PFSK-1 (cell line): ENCODE measurements around the gene SNX8.

ENCODE experiments used
- FOXP2 ChIP-seq: optimal IDR thresholded peaks from 2 replicates; pipeline ENCODE3; 2011; ENCODE audit warnings: borderline replicate concordance, control low read depth, inconsistent platforms; ENCODE audit not compliant: insufficient read depth; ENCODE audit errors: extremely low read length, extremely low read depth
- POLR2AphosphoS5 ChIP-seq: IDR thresholded peaks from 2 replicates; pipeline ENCODE4 v1.6.1; 2012; ENCODE audit warnings: low read depth, mild to moderate bottlenecking, control low read depth, low read length, moderate library complexity
- SIN3A ChIP-seq: IDR thresholded peaks from 2 replicates; pipeline ENCODE4 v1.6.1; 2012; ENCODE audit warnings: mild to moderate bottlenecking, low read length, moderate library complexity, borderline replicate concordance; ENCODE audit not compliant: insufficient read depth
- TAF1 ChIP-seq: IDR thresholded peaks from 2 replicates; pipeline ENCODE4 v1.6.1; 2012; ENCODE audit warnings: low read length, control low read depth, borderline replicate concordance; ENCODE audit not compliant: insufficient read depth
- TF ChIP-seq, protein P1 (sequence below), 2 experiments: IDR thresholded peaks; 2 replicates each; pipeline versions ENCODE4 v1.6.1 to v1.8.0; 2011 to 2012; ENCODE audit warnings: low read depth in 2 of 2, low read length in 2 of 2, control low read depth in 1 of 2, inconsistent platforms in 1 of 2, mild to moderate bottlenecking in 1 of 2, moderate library complexity in 1 of 2; ENCODE audit not compliant: insufficient read depth in 1 of 2

The SNX8 gene

DNA sequence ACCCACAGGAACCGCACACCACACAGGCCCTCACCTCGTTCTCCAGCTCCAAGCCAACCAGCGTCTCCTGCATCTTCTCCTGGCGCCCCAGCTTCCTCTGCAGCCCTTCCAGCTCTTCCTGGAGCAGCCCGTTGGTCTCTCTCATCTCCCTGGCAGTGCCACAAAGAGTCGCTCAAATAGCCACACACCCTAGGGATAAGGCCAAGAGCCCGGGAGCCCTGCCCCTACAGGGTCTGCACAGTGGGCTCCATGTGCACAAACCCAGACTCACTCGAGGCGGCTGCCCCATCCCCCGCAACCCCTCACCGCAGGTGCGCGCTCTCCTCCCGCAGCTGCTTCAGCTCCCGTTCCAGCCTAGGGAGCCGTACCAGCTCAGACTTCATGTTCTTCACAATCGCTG is 98.4 kb downstream of the SNX8 start:
- TF ChIP-seq, protein P1, sequence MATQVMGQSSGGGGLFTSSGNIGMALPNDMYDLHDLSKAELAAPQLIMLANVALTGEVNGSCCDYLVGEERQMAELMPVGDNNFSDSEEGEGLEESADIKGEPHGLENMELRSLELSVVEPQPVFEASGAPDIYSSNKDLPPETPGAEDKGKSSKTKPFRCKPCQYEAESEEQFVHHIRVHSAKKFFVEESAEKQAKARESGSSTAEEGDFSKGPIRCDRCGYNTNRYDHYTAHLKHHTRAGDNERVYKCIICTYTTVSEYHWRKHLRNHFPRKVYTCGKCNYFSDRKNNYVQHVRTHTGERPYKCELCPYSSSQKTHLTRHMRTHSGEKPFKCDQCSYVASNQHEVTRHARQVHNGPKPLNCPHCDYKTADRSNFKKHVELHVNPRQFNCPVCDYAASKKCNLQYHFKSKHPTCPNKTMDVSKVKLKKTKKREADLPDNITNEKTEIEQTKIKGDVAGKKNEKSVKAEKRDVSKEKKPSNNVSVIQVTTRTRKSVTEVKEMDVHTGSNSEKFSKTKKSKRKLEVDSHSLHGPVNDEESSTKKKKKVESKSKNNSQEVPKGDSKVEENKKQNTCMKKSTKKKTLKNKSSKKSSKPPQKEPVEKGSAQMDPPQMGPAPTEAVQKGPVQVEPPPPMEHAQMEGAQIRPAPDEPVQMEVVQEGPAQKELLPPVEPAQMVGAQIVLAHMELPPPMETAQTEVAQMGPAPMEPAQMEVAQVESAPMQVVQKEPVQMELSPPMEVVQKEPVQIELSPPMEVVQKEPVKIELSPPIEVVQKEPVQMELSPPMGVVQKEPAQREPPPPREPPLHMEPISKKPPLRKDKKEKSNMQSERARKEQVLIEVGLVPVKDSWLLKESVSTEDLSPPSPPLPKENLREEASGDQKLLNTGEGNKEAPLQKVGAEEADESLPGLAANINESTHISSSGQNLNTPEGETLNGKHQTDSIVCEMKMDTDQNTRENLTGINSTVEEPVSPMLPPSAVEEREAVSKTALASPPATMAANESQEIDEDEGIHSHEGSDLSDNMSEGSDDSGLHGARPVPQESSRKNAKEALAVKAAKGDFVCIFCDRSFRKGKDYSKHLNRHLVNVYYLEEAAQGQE (IDR thresholded peaks at IDR 0.05; ENCODE audit: insufficient read depth in 1 of 2, low read depth in 2 of 2, low read length in 2 of 2), result no peak
- TF ChIP-seq POLR2AphosphoS5 (no peak), FOXP2 (no peak), TAF1 (no peak), SIN3A (no peak)

DNA sequence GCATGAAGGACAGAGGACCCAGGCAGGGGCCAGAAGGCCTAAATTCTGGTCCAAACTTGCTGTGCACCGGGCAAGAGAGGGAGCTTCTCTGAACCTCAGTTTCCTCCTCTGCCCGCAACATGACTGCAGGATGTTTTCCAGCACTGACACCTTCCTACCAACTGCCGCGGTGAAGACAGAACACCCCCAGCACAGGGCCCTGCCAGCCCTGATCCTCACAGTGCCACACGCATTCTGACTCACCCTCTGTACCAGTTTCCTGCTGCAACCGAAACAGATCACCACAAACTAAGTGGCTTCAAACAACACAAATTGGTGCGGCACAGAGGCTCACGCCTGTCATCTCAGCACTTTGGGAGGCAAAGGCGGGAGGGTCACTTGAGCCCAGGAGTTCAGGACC is 99.6 kb downstream of the SNX8 start:
- TF ChIP-seq FOXP2, result no peak

DNA sequence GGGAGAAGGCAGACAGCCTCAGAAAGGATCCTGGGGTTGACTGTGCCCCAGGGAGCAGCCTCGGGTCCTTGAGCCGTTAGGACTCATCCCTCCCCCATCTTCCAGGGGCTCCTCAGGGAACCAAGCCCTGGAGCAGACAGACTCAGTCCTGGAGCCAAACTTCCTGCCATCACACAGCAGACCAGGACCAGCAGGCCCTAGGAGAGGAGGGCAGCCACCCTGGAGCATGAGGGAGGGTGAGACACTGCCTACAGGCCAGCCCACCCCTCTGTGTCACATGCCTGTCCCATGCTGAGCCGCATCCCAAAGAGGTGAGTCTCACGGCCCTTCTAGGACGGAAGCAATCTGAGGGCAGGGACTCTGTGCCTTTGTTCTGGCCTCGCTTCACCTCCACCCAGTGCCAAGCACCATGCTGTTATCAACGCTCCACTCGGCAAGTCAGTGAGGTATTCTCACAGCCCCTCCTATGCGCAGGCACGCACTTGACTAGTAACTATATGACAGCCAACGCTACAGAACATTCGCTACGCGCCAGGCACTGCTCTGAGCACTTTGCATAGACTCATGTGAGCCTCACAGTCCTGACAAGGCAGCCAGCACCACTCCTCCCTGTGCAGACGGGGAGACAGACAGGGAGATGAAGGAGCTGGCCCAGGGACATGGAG is 100.6 kb downstream of the SNX8 start:
- TF ChIP-seq, protein P1 (IDR thresholded peaks at IDR 0.05; ENCODE audit: insufficient read depth in 1 of 2, low read depth in 2 of 2, low read length in 2 of 2), result no peak
- TF ChIP-seq POLR2AphosphoS5 (no peak), SIN3A (no peak), FOXP2 (no peak), TAF1 (no peak)

DNA sequence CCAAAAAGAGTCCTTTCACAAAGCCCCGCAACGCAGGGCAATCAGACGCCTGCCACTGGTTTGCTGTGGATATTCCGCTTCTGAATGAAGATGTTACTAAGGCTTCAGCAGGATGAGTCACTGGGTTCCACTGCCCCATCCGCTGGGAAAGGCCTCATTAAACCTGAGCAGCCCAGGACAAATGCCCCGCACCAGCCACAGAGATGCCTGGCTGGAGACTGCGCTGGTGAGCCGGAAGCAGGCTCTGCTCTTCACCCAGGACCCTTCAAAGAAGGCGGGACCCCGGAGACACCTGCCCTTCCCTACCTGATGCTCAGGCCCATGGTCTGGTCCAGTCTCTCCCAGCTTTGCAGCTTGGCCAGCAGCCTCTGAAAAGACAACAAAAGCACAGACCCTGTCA is 101.3 kb downstream of the SNX8 start:
- TF ChIP-seq SIN3A (no peak), FOXP2 (no peak), TAF1 (no peak), POLR2AphosphoS5 (no peak)
- TF ChIP-seq, protein P1 (IDR thresholded peaks at IDR 0.05; ENCODE audit: insufficient read depth in 1 of 2, low read depth in 2 of 2, low read length in 2 of 2), result no peak

DNA sequence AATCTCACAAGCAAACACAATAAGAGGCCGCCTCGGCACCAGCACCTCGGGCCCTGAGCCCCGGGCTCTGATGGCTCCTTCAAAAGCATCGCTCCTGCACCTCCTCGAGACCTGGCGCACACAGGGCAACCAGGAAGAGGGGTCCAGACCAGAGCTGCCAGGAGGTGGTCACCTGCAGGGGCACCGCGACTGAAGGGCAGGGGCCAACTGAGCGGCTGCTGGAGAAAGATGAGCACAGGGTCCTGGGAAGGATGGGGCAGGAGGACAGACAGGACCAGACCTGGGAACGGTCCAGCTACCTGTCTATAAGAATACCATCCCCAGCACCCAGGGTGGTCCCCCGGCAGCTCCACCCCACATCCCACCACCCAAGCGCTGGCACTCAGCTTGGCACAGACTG is 102.3 kb downstream of the SNX8 start:
- TF ChIP-seq TAF1, result no peak

DNA sequence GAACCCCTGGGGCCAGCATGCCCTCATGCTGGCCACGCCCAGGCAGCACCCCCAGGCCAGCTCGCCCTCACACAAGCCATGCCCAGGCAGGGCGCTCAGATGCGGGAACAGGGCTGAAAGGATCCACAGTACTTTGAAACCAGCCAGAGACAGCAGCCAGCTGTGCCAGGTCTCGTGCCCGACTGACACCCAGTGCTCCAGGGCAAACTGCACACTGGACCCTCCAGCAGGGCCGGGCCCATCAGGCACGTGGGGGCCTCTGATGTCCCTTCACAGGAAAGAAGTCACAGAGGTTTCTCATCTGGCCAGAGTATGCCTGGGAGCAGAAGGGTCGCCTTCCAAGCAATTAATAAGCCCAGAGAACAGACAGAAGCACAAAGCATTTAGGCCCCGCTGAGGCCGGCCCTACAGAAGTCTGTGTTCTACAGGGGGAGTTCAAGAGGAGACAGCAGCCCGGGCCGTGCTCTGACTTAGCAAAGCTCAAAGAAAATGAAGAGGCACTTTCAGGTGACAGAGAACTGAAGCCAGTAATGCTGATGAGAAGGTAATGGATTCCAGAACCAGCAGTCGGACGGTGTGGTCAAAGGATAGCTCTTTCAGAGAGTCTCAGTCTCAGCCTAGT is 102.9 kb downstream of the SNX8 start:
- TF ChIP-seq FOXP2 (no peak), POLR2AphosphoS5 (no peak), SIN3A (no peak)
- TF ChIP-seq, protein P1 (IDR thresholded peaks at IDR 0.05; ENCODE audit: insufficient read depth in 1 of 2, low read depth in 2 of 2, low read length in 2 of 2), result no peak
